MM.1S (cell line): ENCODE measurements around the gene SMCO1.
"Not testable (repeated sequence)": the region's sequence is repeated elsewhere in the genome, so short reads cannot be mapped to it uniquely, and the experiment has no call there.

Experiments
- DNase-seq: peaks from one replicate; pipeline ENCODE4 v3.0.0-alpha.2; 2015
- H2AFZ ChIP-seq: fragments of 300-600 bp; sonication (generic); 2 replicates; pipeline ENCODE4 v1.6.0; 2016; ENCODE audit warnings: antibody characterized with exemption, low read length
- H3F3A ChIP-seq: fragments of 300-600 bp; sonication (generic); 2 replicates; pipeline ENCODE4 v1.6.1; 2016; ENCODE audit warnings: mild to moderate bottlenecking, antibody characterized with exemption, low read length, moderate library complexity, mixed read lengths; ENCODE audit not compliant: insufficient read depth
- H3K27ac ChIP-seq: fragments of 300-600 bp; sonication (generic); 2 replicates; pipeline ENCODE4 v1.5.1; 2016; ENCODE audit warnings: mild to moderate bottlenecking, low read length
- H3K27me3 ChIP-seq: fragments of 300-600 bp; sonication (generic); replicated peaks from 2 replicates; pipeline ENCODE4 v1.6.0; 2016; ENCODE audit warnings: low read length; ENCODE audit not compliant: insufficient read depth
- H3K36me3 ChIP-seq: fragments of 300-600 bp; sonication (generic); replicated peaks from 2 replicates; pipeline ENCODE4 v1.6.1; 2016; ENCODE audit warnings: mild to moderate bottlenecking, low read length, mixed read lengths; ENCODE audit not compliant: insufficient read depth
- H3K4me1 ChIP-seq: fragments of 300-600 bp; sonication (generic); 2 replicates; pipeline ENCODE4 v1.6.1; 2016; ENCODE audit warnings: low read length, mixed read lengths
- H3K4me2 ChIP-seq: fragments of 300-600 bp; sonication (generic); 2 replicates; pipeline ENCODE4 v1.6.0; 2016; ENCODE audit warnings: low read depth, low read length
- H3K4me3 ChIP-seq: fragments of 300-600 bp; sonication (generic); 2 replicates; pipeline ENCODE4 v1.5.1; 2016; ENCODE audit warnings: low read length, mixed read lengths
- H3K79me2 ChIP-seq: fragments of 300-600 bp; sonication (generic); 2 replicates; pipeline ENCODE4 v1.6.1; 2016; ENCODE audit warnings: mixed run types, low read length, mixed read lengths
- H3K9ac ChIP-seq: fragments of 300-600 bp; sonication (generic); 2 replicates; pipeline ENCODE4 v1.6.1; 2016; ENCODE audit warnings: low read length, mixed read lengths
- H3K9me2 ChIP-seq: fragments of 300-600 bp; sonication (generic); replicated peaks from 2 replicates; pipeline ENCODE4 v1.6.1; 2016; ENCODE audit warnings: mild to moderate bottlenecking, low read length, mixed read lengths; ENCODE audit not compliant: insufficient read depth
- H3K9me3 ChIP-seq: fragments of 300-600 bp; sonication (generic); replicated peaks from 2 replicates; pipeline ENCODE4 v1.6.1; 2016; ENCODE audit warnings: mild to moderate bottlenecking, low read length, mixed read lengths; ENCODE audit not compliant: insufficient read depth
- H4K20me1 ChIP-seq: fragments of 300-600 bp; sonication (generic); 2 replicates; pipeline ENCODE4 v1.6.1; 2016; ENCODE audit warnings: mild to moderate bottlenecking, low read length, moderate library complexity, mixed read lengths; ENCODE audit not compliant: insufficient read depth
- CTCF ChIP-seq: fragments of 300-600 bp; sonication (generic); IDR thresholded peaks from 2 replicates; pipeline ENCODE4 v1.5.1; 2016; ENCODE audit warnings: antibody characterized with exemption, low read length, mixed read lengths
- EZH2 ChIP-seq: fragments of 300-600 bp; sonication (generic); optimal IDR thresholded peaks from 2 replicates; pipeline ENCODE3; 2017; ENCODE audit warnings: low read depth, mild to moderate bottlenecking, antibody characterized with exemption, low read length, mixed read lengths
- EZH2phosphoT487 ChIP-seq: fragments of 300-600 bp; sonication (generic); IDR thresholded peaks from 2 replicates; pipeline ENCODE4 v1.6.1; 2018; ENCODE audit warnings: antibody characterized with exemption, low read length

SMCO1 gene

GRCh38 chr3:196477678-196478077, 37.5 kb downstream of the SMCO1 start:
- Histone ChIP-seq H3K9me2 (no peaks in the 10 kb centered on the region), H3K4me3 (no peak overlapping the region), H3K9ac (no peak overlapping the region), H3K36me3 (peaks cover 20% of the 10 kb centered on the region; the same call in 1 of the 2 replicates), H3K79me2 (peaks cover 15% of the 10 kb centered on the region; the same call in 1 of the 2 replicates), H2AFZ (no peak overlapping the region), H3F3A (no peaks in the 10 kb centered on the region), H3K27me3 (no peaks in the 10 kb centered on the region), H3K4me1 (no peaks in the 10 kb centered on the region), H3K4me2 (no peak overlapping the region), H3K9me3 (no peaks in the 10 kb centered on the region), H3K27ac (no peak overlapping the region), H4K20me1 (no peaks in the 10 kb centered on the region)
- no peak for DNase-seq
- no peak for TF ChIP-seq CTCF
- no peak for TF ChIP-seq EZH2phosphoT487
- no peak for TF ChIP-seq EZH2

- Histone ChIP-seq H3K79me2 (peaks cover 31% of the 10 kb centered on the region), H4K20me1 (no peaks in the 10 kb centered on the region)
Observed at GRCh38 chr3:196472286-196472685, 42.9 kb downstream of the SMCO1 start.

GRCh38 chr3:196471551-196471950, 43.6 kb downstream of the SMCO1 start:
- Histone ChIP-seq H3K9me2 (no peaks in the 10 kb centered on the region), H3K27ac (no peak overlapping the region), H3K9me3 (no peaks in the 10 kb centered on the region), H3K36me3 (peaks cover 13% of the 10 kb centered on the region; the same call in 1 of the 2 replicates), H3F3A (no peaks in the 10 kb centered on the region), H3K4me2 (no peak overlapping the region), H3K9ac (no peak overlapping the region), H3K79me2 (peaks cover 31% of the 10 kb centered on the region), H3K4me1 (no peaks in the 10 kb centered on the region), H3K4me3 (no peak overlapping the region), H3K27me3 (no peaks in the 10 kb centered on the region), H2AFZ (no peak overlapping the region), H4K20me1 (no peaks in the 10 kb centered on the region)
- TF ChIP-seq CTCF (no peak), EZH2phosphoT487 (no peak), EZH2 (no peak)
- no peak for DNase-seq

More at GRCh38 chr3:196472286-196472685, 42.9 kb downstream of the SMCO1 start:
- Histone ChIP-seq H3K4me2 (no peak overlapping the region), H2AFZ (no peak overlapping the region), H3F3A (no peaks in the 10 kb centered on the region), H3K27ac (no peak overlapping the region), H3K9me3 (no peaks in the 10 kb centered on the region), H3K4me1 (no peaks in the 10 kb centered on the region), H3K27me3 (no peaks in the 10 kb centered on the region), H3K9ac (no peak overlapping the region), H3K36me3 (peaks cover 17% of the 10 kb centered on the region; the same call in 1 of the 2 replicates), H3K9me2 (no peaks in the 10 kb centered on the region), H3K4me3 (no peak overlapping the region)
- no peak for DNase-seq
- no peak for TF ChIP-seq EZH2
- TF ChIP-seq CTCF: no peak
- TF ChIP-seq EZH2phosphoT487: no peak

- H3K4me3 ChIP-seq, H3K4me2 ChIP-seq, H3K9me3 ChIP-seq, H3F3A ChIP-seq, H2AFZ ChIP-seq, H3K4me1 ChIP-seq, H3K9ac ChIP-seq, H4K20me1 ChIP-seq, H3K9me2 ChIP-seq, DNase-seq, H3K27ac ChIP-seq, H3K27me3 ChIP-seq: not testable (repeated sequence)
- peaks cover 31% of the 10 kb centered on the region for H3K79me2 ChIP-seq
- peaks cover 13% of the 10 kb centered on the region; the same call in 1 of the 2 replicates for H3K36me3 ChIP-seq
Observed at GRCh38 chr3:196470182-196470581, 45.0 kb downstream of the SMCO1 start.
